GM12878 (cell line): ENCODE data around the gene USP46. TPM values are rescaled to one million over a fixed set of nuclear protein-coding genes. Genes with fewer than 3 reads are reported as not detected.

ENCODE experiments used
- ASH2L ChIP-seq: fragments of 300-600, 200-600 bp; sonication (generic); IDR thresholded peaks from 2 replicates; pipeline ENCODE4 v1.6.1; 2017; ENCODE audit warnings: low read depth, mild to moderate bottlenecking, borderline replicate concordance
- BACH1 ChIP-seq: fragments of 450-650 bp; IDR thresholded peaks from 2 replicates; pipeline ENCODE4 v1.6.1; 2017; ENCODE audit warnings: mild to moderate bottlenecking, borderline replicate concordance
- BCL3 ChIP-seq: IDR thresholded peaks from 2 replicates; pipeline ENCODE4 v1.6.1; 2011; ENCODE audit warnings: borderline replicate concordance, low read depth, mild to moderate bottlenecking, moderate library complexity, low read length; ENCODE audit not compliant: insufficient read depth, poor library complexity, severe bottlenecking
- BRCA1 ChIP-seq: IDR thresholded peaks from 2 replicates; pipeline ENCODE4 v1.6.1; 2011; ENCODE audit warnings: low read depth, low read length, improper control_type of control experiment
- CBFB ChIP-seq: IDR thresholded peaks from 2 replicates; pipeline ENCODE4 v1.6.1; 2016; ENCODE audit warnings: antibody characterized with exemption, low read depth
- CHD1 ChIP-seq: IDR thresholded peaks from 2 replicates; pipeline ENCODE4 v1.6.1; 2012; ENCODE audit warnings: low read depth, low read length, improper control_type of control experiment
- EGR1 ChIP-seq, 2 experiments: IDR thresholded peaks; 1 replicate in 1 of 2; 2 replicates in 1 of 2; pipeline ENCODE4 v1.6.1; 2011 to 2012; ENCODE audit warnings: low read depth in 2 of 2, low read length in 2 of 2, borderline replicate concordance in 1 of 2, mild to moderate bottlenecking in 1 of 2, moderate library complexity in 1 of 2
- ETV6 ChIP-seq, 2 experiments: fragments of 450-650 bp in 1 of 2; IDR thresholded peaks in 1 of 2; conservative IDR thresholded peaks in 1 of 2; 2 replicates each; pipeline ENCODE4 v1.6.1; 2014; ENCODE audit warnings: antibody characterized with exemption in 1 of 2, borderline replicate concordance in 1 of 2, low read depth in 1 of 2, mild to moderate bottlenecking in 1 of 2, moderate library complexity in 1 of 2
- GABPA ChIP-seq: IDR thresholded peaks from 2 replicates; pipeline ENCODE4 v1.6.1; 2014; ENCODE audit warnings: antibody characterized with exemption, low read depth, mild to moderate bottlenecking, inconsistent platforms
- JUNB ChIP-seq: IDR thresholded peaks from 2 replicates; pipeline ENCODE4 v1.6.1; 2016; ENCODE audit warnings: antibody characterized with exemption, mild to moderate bottlenecking
- NFIC ChIP-seq: IDR thresholded peaks from 2 replicates; pipeline ENCODE4 v1.6.1; 2012; ENCODE audit warnings: low read depth, mild to moderate bottlenecking, inconsistent platforms, low read length, moderate library complexity
- NFXL1 ChIP-seq: fragments of 450-650 bp; IDR thresholded peaks from 2 replicates; pipeline ENCODE4 v1.6.1; 2017; ENCODE audit warnings: antibody characterized with exemption, mild to moderate bottlenecking, borderline replicate concordance
- PML ChIP-seq: IDR thresholded peaks from 2 replicates; pipeline ENCODE4 v1.6.1; 2012; ENCODE audit warnings: low read length, inconsistent platforms
- RAD21 ChIP-seq: IDR thresholded peaks from 2 replicates; pipeline ENCODE4 v1.6.1; 2011; ENCODE audit warnings: mild to moderate bottlenecking, low read depth, low read length, moderate library complexity; ENCODE audit not compliant: insufficient read depth
- RFX5 ChIP-seq: IDR thresholded peaks from 2 replicates; pipeline ENCODE4 v1.6.1; 2011; ENCODE audit warnings: low read depth, low read length, improper control_type of control experiment
- SMAD5 ChIP-seq: IDR thresholded peaks from 2 replicates; pipeline ENCODE4 v1.6.1; 2016; ENCODE audit warnings: antibody characterized with exemption, low read depth
- SP1 ChIP-seq: IDR thresholded peaks from one replicate; pipeline ENCODE4 v1.6.1; 2011; ENCODE audit warnings: low read depth, low read length
- TARDBP ChIP-seq: IDR thresholded peaks from 2 replicates; pipeline ENCODE4 v1.6.1; 2016; ENCODE audit warnings: borderline replicate concordance
- YBX1 ChIP-seq: fragments of 450-650 bp; IDR thresholded peaks from 2 replicates; pipeline ENCODE4 v1.6.1; 2016; ENCODE audit warnings: antibody characterized with exemption
- ZNF592 ChIP-seq: fragments of 450-650 bp; IDR thresholded peaks from 2 replicates; pipeline ENCODE4 v1.6.1; 2017; ENCODE audit warnings: mild to moderate bottlenecking, moderate library complexity
- ZNF622 ChIP-seq: fragments of 450-650 bp; IDR thresholded peaks from 2 replicates; pipeline ENCODE4 v1.6.1; 2017; ENCODE audit warnings: mild to moderate bottlenecking, inconsistent platforms
- polyA plus RNA-seq, 11 experiments: library from polyadenylated mRNA; depleted of rRNA in 4 of 11; unstranded in 6 of 11; stranded (reverse) in 5 of 11; fragments of >200 nt; fragmentation: Nextera tagmentation in 4 of 11; fragmentation: Illumina TruSeq in 1 of 11; extraction: Ambion mirVana in 4 of 11; extraction: Trizol in 1 of 11; gene quantifications; 1 replicate in 1 of 11; 2 replicates in 10 of 11; pipeline versions ENCODE4 v1.2.1 to v1.2.3, GENCODE V29; 2011 to 2016; ENCODE audit warnings: inconsistent platforms in 2 of 11, missing spikeins in 2 of 11, low read depth in 1 of 11
- total RNA-seq, 4 experiments: library from RNA; depleted of rRNA in 3 of 4; stranded (reverse); fragments of >200 nt in 3 of 4; fragmentation: Illumina TruSeq in 1 of 4; extraction: Trizol in 1 of 4; gene quantifications; 2 replicates each; pipeline versions ENCODE4 v1.2.1 to v1.2.3, GENCODE V29; 2013 to 2021
- TF ChIP-seq, protein P1 (sequence below): IDR thresholded peaks from 2 replicates; pipeline ENCODE4 v1.6.1; 2011; ENCODE audit warnings: low read depth, low read length, improper control_type of control experiment, borderline replicate concordance
- TF ChIP-seq, protein P2 (sequence below): fragments of 450-650 bp; formaldehyde crosslinking; IDR thresholded peaks from 2 replicates; pipeline ENCODE4 v1.5.0; 2022; ENCODE audit warnings: mild to moderate bottlenecking, missing genetic modification characterization

USP46 gene
- total and polyA plus RNA-seq, 10 of the 15 experiments (the other 5 are each of a cell fraction or from before 2014, with no cell fraction given), result 5.3 to 20.1 (median 12.0) TPM

DNA sequence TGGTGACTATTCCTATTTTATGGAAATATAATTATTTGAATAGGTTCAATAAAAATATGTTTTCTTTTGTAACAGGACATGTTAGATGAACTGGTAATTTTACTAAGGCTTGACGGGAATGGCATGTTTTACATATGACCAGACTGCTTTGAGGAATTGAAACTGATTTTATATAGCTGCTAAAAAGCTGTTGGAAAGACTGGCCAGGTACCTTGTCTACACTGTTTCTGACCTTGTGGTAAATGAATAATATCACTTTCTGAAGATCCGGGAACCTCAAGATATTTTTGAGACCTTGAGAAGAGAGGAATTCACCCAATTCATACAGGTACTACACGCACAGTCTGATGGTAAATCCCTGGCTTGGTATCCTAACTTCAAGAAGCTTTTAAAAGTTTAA is 42.1 kb upstream of the USP46 start (continued):
- no peak for TF ChIP-seq ZNF592
- TF ChIP-seq BCL3, result no peak
- TF ChIP-seq, protein P1, sequence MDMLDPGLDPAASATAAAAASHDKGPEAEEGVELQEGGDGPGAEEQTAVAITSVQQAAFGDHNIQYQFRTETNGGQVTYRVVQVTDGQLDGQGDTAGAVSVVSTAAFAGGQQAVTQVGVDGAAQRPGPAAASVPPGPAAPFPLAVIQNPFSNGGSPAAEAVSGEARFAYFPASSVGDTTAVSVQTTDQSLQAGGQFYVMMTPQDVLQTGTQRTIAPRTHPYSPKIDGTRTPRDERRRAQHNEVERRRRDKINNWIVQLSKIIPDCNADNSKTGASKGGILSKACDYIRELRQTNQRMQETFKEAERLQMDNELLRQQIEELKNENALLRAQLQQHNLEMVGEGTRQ, result no peak
- no peak for TF ChIP-seq JUNB
- TF ChIP-seq CBFB, result no peak
- no peak for TF ChIP-seq BRCA1
- no peak for TF ChIP-seq CHD1
- no peak for TF ChIP-seq EGR1 (IDR thresholded peaks at IDR 0.05; ENCODE audit: borderline replicate concordance in 1 of 2, low read depth in 2 of 2, low read length in 2 of 2)
- no peak for TF ChIP-seq SMAD5
- no peak for TF ChIP-seq BACH1
- TF ChIP-seq NFIC, result peak; percentile 69
- TF ChIP-seq ASH2L, result no peak
- TF ChIP-seq SP1, result no peak
- no peak for TF ChIP-seq ZNF622
- TF ChIP-seq YBX1, result no peak
- no peak for TF ChIP-seq RFX5
- TF ChIP-seq PML, result no peak
- TF ChIP-seq GABPA, result no peak
- no peak for TF ChIP-seq TARDBP
- TF ChIP-seq, protein P2, sequence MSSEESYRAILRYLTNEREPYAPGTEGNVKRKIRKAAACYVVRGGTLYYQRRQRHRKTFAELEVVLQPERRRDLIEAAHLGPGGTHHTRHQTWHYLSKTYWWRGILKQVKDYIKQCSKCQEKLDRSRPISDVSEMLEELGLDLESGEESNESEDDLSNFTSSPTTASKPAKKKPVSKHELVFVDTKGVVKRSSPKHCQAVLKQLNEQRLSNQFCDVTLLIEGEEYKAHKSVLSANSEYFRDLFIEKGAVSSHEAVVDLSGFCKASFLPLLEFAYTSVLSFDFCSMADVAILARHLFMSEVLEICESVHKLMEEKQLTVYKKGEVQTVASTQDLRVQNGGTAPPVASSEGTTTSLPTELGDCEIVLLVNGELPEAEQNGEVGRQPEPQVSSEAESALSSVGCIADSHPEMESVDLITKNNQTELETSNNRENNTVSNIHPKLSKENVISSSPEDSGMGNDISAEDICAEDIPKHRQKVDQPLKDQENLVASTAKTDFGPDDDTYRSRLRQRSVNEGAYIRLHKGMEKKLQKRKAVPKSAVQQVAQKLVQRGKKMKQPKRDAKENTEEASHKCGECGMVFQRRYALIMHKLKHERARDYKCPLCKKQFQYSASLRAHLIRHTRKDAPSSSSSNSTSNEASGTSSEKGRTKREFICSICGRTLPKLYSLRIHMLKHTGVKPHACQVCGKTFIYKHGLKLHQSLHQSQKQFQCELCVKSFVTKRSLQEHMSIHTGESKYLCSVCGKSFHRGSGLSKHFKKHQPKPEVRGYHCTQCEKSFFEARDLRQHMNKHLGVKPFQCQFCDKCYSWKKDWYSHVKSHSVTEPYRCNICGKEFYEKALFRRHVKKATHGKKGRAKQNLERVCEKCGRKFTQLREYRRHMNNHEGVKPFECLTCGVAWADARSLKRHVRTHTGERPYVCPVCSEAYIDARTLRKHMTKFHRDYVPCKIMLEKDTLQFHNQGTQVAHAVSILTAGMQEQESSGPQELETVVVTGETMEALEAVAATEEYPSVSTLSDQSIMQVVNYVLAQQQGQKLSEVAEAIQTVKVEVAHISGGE (CRISPR knock-in tag), result no peak
- no peak for TF ChIP-seq RAD21
- no peak for TF ChIP-seq ETV6 (conservative IDR thresholded peaks at IDR 0.05 in 1 of 2, IDR thresholded peaks at IDR 0.05 in 1 of 2; ENCODE audit: borderline replicate concordance in 1 of 2, low read depth in 1 of 2)
- TF ChIP-seq NFXL1, result no peak
